ENCODE results near the gene MEIKIN. TPM values are rescaled to one million over a fixed set of nuclear protein-coding genes. Genes with fewer than 3 reads are reported as not detected.

MEIKIN gene
- total and polyA plus RNA-seq, 2 experiments from 2014 or later = not detected

DNA sequence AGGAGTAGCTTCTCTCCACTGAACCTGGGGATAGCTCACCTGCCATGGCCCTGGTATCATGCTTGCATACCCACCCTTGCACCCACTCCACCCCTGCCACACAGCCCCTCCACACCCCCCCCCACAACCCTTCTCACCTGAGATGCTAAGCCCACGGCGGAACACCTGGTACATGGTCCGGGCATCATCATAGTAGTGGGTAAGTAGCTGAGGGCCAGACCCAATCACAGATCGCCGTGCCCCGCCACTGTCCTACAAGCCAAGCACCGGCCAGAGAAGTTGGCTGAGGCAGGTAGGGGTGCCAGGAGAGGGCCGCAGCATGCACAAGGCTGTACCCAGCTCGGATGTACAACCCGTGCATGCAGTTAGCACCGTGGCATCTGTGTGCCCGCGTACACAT lies 45.3 kb upstream of the MEIKIN start:
- DNase-seq (ENCODE audit: low spot score) = no peak
- no peak for ATAC-seq
- Histone ChIP-seq H3K27ac (ENCODE audit: low read depth) (no peak overlapping the region), H4K20me1 (replicated peaks; ENCODE audit: insufficient read depth) (no peaks in the 10 kb centered on the region), H3K4me2 (no peak overlapping the region), H3K36me3 (ENCODE audit: insufficient read depth) (no peaks in the 10 kb centered on the region), H3K79me2 (replicated peaks; ENCODE audit: insufficient read depth) (no peaks in the 10 kb centered on the region), H3K4me1 (ENCODE audit: insufficient read depth) (peaks cover 6% of the 10 kb centered on the region; the same call in 1 of the 2 replicates), H3K4me3 (no peak overlapping the region), H3K27me3 (ENCODE audit: insufficient read depth) (no peaks in the 10 kb centered on the region), H3F3A (replicated peaks; ENCODE audit: low read depth) (no peaks in the 10 kb centered on the region), H3K9me2 (ENCODE audit: insufficient read depth) (no peaks in the 10 kb centered on the region), H2AFZ (no peak overlapping the region)
- no peaks in the 10 kb centered on the region for H3K36me3 Mint-ChIP-seq (ENCODE audit: low read depth)
- no peak overlapping the region for H3K27ac Mint-ChIP-seq
- H3K27me3 Mint-ChIP-seq (ENCODE audit: insufficient read depth, low read depth, poor library complexity) = peaks cover 3% of the 10 kb centered on the region
- H3K9me3 Mint-ChIP-seq = no peaks in the 10 kb centered on the region
- H3K4me3 Mint-ChIP-seq = no peak overlapping the region
- H3K4me1 Mint-ChIP-seq = peaks cover 18% of the 10 kb centered on the region
- TF ChIP-seq STAT1 (IDR thresholded peaks at IDR 0.05; ENCODE audit: unreplicated experiment) (no peak), NANOG (IDR thresholded peaks at IDR 0.05; ENCODE audit: borderline replicate concordance) (no peak), CREB1 (CRISPR knock-in tag; IDR thresholded peaks at IDR 0.05; ENCODE audit: low read depth) (no peak), ZNF331 (CRISPR knock-in tag; IDR thresholded peaks at IDR 0.05; ENCODE audit: low read depth) (no peak)

GRCh38 chr5:131988601-131989000 lies 43.1 kb upstream of the MEIKIN start:
- H3K27ac ChIP-seq (ENCODE audit: low read depth) = no peak overlapping the region
- Mint-ChIP-seq H3K27ac (no peak overlapping the region), H3K9me3 (no peaks in the 10 kb centered on the region), H3K4me3 (no peak overlapping the region), H3K36me3 (ENCODE audit: low read depth) (no peaks in the 10 kb centered on the region), H3K4me1 (peaks cover 11% of the 10 kb centered on the region), H3K27me3 (ENCODE audit: insufficient read depth, low read depth, poor library complexity) (peaks cover 2% of the 10 kb centered on the region)
- no peaks in the 10 kb centered on the region for H3K9me2 ChIP-seq (ENCODE audit: insufficient read depth)
- no peak overlapping the region for H3K4me2 ChIP-seq
- ATAC-seq (no peak), DNase-seq (ENCODE audit: low spot score) (no peak)
- H3K27me3 ChIP-seq (ENCODE audit: insufficient read depth) = no peaks in the 10 kb centered on the region
- TF ChIP-seq ETS1 (IDR thresholded peaks at IDR 0.05) (no peak), POLR2AphosphoS5 (IDR thresholded peaks at IDR 0.05; ENCODE audit: low read depth) (no peak), ZNF462 (CRISPR knock-in tag; IDR thresholded peaks at IDR 0.05) (no peak), STAT1 (IDR thresholded peaks at IDR 0.05; ENCODE audit: unreplicated experiment) (no peak), NANOG (IDR thresholded peaks at IDR 0.05; ENCODE audit: borderline replicate concordance) (no peak), ZNF331 (CRISPR knock-in tag; IDR thresholded peaks at IDR 0.05; ENCODE audit: low read depth) (no peak), ZNF114 (CRISPR knock-in tag; IDR thresholded peaks at IDR 0.05) (no peak)
- TF ChIP-seq, protein P1, sequence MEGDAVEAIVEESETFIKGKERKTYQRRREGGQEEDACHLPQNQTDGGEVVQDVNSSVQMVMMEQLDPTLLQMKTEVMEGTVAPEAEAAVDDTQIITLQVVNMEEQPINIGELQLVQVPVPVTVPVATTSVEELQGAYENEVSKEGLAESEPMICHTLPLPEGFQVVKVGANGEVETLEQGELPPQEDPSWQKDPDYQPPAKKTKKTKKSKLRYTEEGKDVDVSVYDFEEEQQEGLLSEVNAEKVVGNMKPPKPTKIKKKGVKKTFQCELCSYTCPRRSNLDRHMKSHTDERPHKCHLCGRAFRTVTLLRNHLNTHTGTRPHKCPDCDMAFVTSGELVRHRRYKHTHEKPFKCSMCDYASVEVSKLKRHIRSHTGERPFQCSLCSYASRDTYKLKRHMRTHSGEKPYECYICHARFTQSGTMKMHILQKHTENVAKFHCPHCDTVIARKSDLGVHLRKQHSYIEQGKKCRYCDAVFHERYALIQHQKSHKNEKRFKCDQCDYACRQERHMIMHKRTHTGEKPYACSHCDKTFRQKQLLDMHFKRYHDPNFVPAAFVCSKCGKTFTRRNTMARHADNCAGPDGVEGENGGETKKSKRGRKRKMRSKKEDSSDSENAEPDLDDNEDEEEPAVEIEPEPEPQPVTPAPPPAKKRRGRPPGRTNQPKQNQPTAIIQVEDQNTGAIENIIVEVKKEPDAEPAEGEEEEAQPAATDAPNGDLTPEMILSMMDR (conservative IDR thresholded peaks at IDR 0.05; ENCODE audit: low read depth in 2 of 2) = no peak
- no peaks in the 10 kb centered on the region for H3K36me3 ChIP-seq (ENCODE audit: insufficient read depth)
- H3K4me1 ChIP-seq (ENCODE audit: insufficient read depth) = no peaks in the 10 kb centered on the region
- H2AFZ ChIP-seq = no peak overlapping the region
- no peaks in the 10 kb centered on the region for H3K79me2 ChIP-seq (replicated peaks; ENCODE audit: insufficient read depth)
- H3K4me3 ChIP-seq = no peak overlapping the region
- H3F3A ChIP-seq (replicated peaks; ENCODE audit: low read depth) = no peaks in the 10 kb centered on the region
- H4K20me1 ChIP-seq (replicated peaks; ENCODE audit: insufficient read depth) = no peaks in the 10 kb centered on the region
